ENCODE measurements around the gene EIPR1.
"Not testable (repeated sequence)": the region's sequence is repeated elsewhere in the genome, so short reads cannot be mapped to it uniquely, and the experiment has no call there.

The EIPR1 gene

DNA sequence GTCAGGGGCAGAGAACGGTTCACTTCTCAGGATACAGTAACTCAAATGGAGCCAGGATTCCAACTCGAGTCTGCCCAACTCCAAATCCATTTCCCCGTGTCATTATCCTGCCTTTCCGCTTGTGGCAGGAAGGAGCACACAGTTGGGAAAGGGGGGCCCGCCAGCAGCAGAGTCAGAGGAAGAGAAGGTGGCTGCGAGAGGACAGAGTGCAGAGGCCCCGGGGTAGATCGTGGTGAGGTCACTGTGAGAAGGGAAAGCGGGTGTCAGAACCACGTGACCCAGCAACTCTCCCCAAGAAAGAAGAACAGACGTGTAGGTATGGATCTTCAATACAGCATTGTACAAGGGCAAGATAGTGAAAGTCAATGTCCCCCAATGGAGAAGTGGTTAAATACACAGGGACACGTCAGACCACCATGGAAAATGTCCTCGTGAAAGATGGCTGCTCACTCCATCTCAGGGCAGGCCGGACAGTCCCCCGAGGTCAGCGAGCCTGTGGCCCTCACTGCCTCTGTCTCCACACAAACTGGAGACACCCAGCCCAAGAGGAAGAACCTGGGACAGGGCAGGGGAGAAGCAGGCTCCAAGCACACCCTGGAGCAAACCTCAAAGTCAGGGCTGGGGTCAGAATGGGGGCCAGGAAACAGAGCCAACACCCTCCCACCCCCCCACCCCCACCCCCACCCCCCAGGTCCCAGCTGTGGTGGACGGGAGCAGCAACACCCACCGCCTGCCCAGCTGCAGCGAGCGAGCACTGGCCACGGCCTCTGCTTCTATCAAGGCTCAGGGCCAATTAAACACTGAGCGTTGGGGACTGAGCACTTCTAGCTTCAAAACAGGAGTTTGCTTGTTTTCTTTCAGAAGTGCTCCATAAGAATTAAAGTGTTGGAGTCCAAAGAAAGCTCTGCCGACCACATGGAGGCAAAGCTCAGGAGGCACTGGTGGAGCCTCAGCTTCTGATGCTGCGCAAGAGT is 92.7 kb downstream of the EIPR1 start:
- TF ChIP-seq, protein P1, sequence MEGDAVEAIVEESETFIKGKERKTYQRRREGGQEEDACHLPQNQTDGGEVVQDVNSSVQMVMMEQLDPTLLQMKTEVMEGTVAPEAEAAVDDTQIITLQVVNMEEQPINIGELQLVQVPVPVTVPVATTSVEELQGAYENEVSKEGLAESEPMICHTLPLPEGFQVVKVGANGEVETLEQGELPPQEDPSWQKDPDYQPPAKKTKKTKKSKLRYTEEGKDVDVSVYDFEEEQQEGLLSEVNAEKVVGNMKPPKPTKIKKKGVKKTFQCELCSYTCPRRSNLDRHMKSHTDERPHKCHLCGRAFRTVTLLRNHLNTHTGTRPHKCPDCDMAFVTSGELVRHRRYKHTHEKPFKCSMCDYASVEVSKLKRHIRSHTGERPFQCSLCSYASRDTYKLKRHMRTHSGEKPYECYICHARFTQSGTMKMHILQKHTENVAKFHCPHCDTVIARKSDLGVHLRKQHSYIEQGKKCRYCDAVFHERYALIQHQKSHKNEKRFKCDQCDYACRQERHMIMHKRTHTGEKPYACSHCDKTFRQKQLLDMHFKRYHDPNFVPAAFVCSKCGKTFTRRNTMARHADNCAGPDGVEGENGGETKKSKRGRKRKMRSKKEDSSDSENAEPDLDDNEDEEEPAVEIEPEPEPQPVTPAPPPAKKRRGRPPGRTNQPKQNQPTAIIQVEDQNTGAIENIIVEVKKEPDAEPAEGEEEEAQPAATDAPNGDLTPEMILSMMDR (IDR thresholded peaks at IDR 0.05; ENCODE audit: insufficient read depth, missing control alignments), result no peak
- DNase-seq (ENCODE audit: insufficient read length, low spot score) (no peak), FAIRE-seq (no peak)

DNA sequence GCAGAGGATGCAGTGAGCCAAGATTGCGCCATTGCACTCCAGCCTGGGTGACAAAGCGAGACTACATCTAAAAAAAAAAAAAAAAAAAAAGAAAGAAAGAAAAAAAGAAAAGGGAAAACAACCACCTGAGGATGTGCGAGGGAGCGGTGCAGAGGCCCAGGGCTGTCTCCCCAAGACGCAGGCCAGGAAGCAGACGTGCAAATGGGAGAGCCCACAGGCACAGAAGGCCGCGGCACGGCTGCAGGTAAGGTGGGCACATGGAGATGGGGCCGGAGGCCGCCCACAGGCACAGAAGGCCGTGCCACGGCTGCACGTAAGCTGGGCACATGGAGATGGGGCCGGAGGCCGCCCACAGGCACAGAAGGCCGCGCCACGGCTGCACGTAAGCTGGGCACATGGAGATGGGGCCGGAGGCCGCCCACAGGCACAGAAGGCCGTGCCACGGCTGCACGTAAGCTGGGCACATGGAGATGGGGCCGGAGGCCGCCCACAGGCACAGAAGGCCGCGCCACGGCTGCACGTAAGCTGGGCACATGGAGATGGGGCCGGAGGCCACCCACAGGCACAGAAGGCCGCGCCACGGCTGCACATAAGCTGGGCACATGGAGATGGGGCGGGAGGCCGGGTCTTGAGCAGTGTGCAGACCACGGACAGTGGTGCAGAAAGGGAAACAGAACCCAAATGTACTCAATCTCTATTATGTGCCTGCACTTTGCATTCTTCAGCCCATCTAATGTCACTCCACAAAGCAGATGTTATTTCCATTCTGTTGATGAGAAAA is 93.6 kb downstream of the EIPR1 start:
- FAIRE-seq; DNase-seq (ENCODE audit: insufficient read length, low spot score): not testable (repeated sequence)

DNA sequence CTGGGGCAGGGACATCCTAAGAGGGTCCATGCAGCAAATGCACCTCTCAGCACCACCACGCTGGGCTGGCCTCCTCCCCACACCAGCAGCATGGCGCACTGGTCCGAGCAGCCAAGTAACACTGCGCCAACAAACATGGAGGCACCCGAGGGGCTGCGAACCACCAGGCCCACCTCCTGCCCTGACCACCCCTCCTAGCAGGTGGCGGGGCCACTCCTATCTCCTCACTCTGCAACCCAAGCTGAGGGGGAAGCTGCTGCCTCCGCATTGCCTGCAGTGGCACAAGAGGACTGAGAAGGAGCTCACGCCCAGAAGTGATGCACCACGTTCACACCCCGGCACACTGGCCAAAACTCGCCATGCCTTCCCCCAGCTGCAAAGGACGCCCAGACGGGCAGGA is 94.4 kb downstream of the EIPR1 start:
- no peak for DNase-seq (ENCODE audit: insufficient read length, low spot score)
- no peak for FAIRE-seq
- TF ChIP-seq, protein P1 (IDR thresholded peaks at IDR 0.05; ENCODE audit: insufficient read depth, missing control alignments), result no peak

DNA sequence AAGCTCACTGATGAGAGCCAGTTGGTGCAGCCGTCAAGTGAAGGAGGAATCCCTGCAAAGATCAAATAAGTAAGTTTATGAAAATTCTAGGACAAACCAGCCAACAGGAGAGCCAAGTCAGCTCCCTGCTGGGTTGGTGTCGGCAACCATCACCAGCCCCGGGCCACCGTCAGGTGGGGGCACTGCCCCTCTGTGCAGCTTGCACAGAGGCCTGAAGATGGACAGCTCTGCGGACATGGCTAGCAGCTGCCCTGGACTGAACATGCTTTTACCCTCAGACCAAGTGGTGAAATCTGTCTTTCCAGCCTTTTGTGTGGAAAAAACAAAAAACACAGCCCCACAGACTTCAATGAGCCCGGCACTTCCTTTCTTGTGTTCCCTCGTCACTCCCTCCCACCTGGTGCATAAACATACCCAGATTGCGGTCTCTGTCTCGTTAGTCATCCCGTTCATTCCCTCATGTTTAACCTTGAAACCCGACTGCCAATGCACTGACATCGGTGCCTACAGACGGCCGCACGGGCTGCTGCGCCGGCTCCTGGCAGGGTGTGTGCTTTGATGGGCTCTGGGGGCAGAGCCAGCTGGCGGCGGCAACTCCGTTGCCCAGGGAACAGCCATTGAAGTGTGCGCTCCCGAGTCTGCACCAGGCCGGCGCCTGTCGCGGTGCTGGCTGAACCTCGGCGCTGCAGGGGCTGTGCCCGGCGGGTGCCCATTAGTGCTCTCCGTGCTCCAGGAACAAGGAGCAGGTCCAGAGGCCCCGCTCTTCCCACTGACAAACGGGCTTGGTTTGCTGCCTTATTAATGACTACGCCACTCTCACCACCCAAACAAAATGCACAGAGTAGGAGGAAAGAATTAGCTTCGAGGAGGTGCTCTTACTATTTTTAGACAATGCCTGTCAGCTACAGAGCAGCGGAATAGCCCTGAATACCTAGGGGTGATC is 95.3 kb downstream of the EIPR1 start:
- FAIRE-seq (no peak), DNase-seq (ENCODE audit: insufficient read length, low spot score) (peak; percentile 63)
- TF ChIP-seq, protein P1 (IDR thresholded peaks at IDR 0.05; ENCODE audit: insufficient read depth, missing control alignments), result no peak

DNA sequence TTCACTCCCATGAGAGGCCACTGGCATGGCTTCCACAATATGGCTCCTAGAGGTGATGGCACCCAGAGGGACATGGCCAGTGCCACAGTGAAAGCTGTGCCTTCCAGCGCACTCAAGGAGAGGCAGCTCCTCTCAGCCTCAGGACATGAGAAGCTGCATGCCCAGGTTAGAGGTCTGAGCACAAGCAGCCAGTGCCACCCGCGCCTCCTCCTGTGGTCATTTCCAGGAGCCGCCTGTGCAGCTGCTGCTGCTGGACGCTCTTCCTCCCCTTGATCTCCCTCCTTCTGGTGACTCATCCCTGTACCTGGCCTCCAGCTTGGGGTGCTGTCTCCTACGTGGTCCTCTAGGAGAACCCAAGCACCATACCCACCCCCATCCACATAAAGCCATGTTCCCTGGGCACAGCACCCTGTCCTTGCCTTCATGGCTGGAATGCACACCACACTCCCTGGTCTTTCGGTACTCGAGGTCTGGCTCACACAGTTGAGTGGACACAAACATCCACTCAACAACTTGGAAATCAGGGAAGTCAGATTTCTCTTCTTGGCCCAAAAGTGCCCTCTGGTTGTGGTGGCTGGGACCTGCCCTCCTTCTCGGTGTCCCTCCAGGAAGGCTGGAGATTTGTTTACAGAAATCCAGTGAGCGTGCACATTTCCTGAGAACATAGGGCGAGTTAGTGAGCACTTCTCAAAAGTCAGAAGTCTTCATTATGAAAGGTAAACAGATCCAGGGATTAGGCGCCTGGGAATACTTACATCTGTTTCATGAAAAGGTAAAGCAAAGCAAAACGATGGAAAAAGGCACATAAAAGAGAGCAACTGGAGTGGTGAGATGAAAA is 96.7 kb downstream of the EIPR1 start:
- DNase-seq (ENCODE audit: insufficient read length, low spot score) (no peak), FAIRE-seq (no peak)
- TF ChIP-seq, protein P1 (IDR thresholded peaks at IDR 0.05; ENCODE audit: insufficient read depth, missing control alignments), result no peak

DNA sequence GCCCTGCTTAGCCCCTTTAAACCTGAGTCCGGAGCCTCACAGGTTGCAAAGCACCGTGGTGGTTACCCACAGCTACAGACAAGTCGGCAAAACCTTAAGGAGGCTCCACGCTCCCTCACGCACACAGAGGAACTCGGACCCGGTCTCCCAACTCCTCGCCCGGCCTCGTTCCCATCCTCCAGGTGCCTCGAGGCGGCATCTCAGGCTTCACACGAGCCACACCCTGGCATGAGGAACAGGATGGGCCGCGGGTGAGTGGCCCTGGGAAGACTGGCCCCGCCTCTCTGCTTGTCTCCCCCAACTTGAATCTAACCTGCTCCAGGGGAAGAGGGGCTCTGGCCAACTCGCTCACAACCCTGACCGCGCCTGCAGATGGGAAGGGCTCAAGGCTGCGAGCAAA is 97.4 kb downstream of the EIPR1 start:
- FAIRE-seq (no peak), DNase-seq (ENCODE audit: insufficient read length, low spot score) (no peak)
- TF ChIP-seq, protein P1 (IDR thresholded peaks at IDR 0.05; ENCODE audit: insufficient read depth, missing control alignments), result no peak

Measured in D721Med (cell line).